Measurements from ENCODE around the gene PIWIL4.

Gene PIWIL4

GRCh38 chr11:94563176-94563847 is 3.9 kb upstream of the PIWIL4 start (continued):
- TF ChIP-seq, protein P1, sequence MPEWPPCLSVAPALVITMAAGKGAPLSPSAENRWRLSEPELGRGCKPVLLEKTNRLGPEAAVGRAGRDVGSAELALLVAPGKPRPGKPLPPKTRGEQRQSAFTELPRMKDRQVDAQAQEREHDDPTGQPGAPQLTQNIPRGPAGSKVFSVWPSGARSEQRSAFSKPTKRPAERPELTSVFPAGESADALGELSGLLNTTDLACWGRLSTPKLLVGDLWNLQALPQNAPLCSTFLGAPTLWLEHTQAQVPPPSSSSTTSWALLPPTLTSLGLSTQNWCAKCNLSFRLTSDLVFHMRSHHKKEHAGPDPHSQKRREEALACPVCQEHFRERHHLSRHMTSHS (tag by site-specific recombination; IDR thresholded peaks at IDR 0.05) = no peak

DNA sequence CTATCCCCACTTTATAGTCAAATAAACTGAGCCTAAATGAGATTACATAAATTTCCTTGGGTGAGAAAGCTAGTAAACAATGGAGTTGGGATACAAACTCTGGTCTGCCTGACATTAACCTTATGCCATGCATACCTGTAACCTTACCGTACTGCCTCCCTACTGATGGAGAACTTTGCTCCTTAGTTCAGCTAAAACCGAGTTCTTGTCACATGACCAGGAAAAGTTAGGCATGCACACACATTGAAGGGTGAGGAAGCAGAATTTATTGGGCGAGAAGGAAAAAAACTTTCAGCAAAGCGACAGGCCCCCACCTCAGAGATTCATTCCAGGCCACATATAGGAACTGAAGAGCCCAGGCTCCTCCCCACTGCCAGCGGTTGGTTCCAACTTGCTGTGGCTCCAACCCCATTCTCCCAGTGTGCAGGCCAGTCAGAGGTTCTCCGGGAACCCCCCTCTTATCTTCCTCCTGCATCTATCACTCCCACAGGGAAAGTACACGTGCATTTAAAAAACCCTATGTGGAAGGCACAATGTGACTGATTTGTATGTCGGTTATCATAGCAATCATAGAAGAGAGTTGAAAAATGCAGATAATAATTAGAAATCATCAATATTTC is 3.2 kb upstream of the PIWIL4 start:
- Histone ChIP-seq H3K9me3 (ENCODE audit: control insufficient read depth, insufficient read depth, low read depth, low read length) (no peaks in the 10 kb centered on the region), H3K4me1 (ENCODE audit: control insufficient read depth, insufficient read depth, low read length) (no peaks in the 10 kb centered on the region), H3K27ac (ENCODE audit: extremely low read depth, low read depth, low read length) (no peak overlapping the region), H3K4me3 (ENCODE audit: low read depth, low read length) (no peak overlapping the region), H3K36me3 (ENCODE audit: control insufficient read depth in 2 of 2, insufficient read depth in 1 of 2, low read length in 2 of 2) (no peaks in the 10 kb centered on the region)
- POLR2A ChIA-PET = no interaction called here
- TF ChIP-seq ZNF138 (tag by site-specific recombination; IDR thresholded peaks at IDR 0.05; ENCODE audit: borderline replicate concordance) (no peak), ZNF112 (tag by site-specific recombination; IDR thresholded peaks at IDR 0.05) (no peak), TCF7L2 (IDR thresholded peaks at IDR 0.05; ENCODE audit: borderline replicate concordance, low read depth, low read length) (no peak), ZNF302 (tag by site-specific recombination; IDR thresholded peaks at IDR 0.05; ENCODE audit: low read depth) (no peak), ZNF529 (tag by site-specific recombination; IDR thresholded peaks at IDR 0.05; ENCODE audit: insufficient replicate concordance) (no peak), ZNF548 (tag by site-specific recombination; IDR thresholded peaks at IDR 0.05) (no peak)
- TF ChIP-seq, protein P2, sequence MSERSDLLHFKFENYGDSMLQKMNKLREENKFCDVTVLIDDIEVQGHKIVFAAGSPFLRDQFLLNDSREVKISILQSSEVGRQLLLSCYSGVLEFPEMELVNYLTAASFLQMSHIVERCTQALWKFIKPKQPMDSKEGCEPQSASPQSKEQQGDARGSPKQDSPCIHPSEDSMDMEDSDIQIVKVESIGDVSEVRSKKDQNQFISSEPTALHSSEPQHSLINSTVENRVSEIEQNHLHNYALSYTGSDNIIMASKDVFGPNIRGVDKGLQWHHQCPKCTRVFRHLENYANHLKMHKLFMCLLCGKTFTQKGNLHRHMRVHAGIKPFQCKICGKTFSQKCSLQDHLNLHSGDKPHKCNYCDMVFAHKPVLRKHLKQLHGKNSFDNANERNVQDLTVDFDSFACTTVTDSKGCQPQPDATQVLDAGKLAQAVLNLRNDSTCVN (tag by site-specific recombination; optimal IDR thresholded peaks at IDR 0.05) = no peak
- CTCF ChIA-PET = interaction anchor here (0.7 to 2.6 kb wide), 4 partner anchors 39 to 455 kb away, joined by 3 to 12 read pairs (median 6); no protein-coding TSS in a partner anchor

DNA sequence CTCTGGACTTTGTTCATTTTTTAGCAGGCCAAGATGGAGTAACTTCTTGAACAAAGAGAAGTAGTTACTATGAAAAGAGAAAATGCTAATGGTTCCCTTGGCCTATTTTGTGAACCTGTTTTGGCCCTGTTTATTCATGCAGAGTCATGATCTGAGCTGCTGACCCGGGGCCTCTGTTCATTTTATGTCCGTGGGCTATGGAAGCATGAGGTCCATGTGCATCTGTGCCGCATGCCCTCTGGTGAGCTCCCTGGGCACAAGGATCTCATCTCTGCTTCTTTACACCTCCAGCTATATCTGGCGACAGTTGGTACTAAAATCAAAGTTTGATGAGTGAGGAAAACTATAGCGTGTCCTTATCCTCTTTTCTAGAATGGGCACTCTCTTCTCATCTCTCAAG is 1.0 kb downstream of the PIWIL4 start:
- H3K4me3 ChIP-seq (ENCODE audit: low read depth, low read length) = no peak overlapping the region
- CTCF ChIA-PET = no interaction called here
- TF ChIP-seq ZNF555 (tag by site-specific recombination; conservative IDR thresholded peaks at IDR 0.05) (no peak), ZBTB7A (tag by site-specific recombination; IDR thresholded peaks at IDR 0.05; ENCODE audit: low read depth) (no peak), ZNF654 (tag by site-specific recombination; IDR thresholded peaks at IDR 0.05; ENCODE audit: low read depth) (no peak), ZNF529 (tag by site-specific recombination; IDR thresholded peaks at IDR 0.05; ENCODE audit: insufficient replicate concordance) (no peak), ZNF157 (tag by site-specific recombination; IDR thresholded peaks at IDR 0.05) (no peak), ZNF626 (tag by site-specific recombination; IDR thresholded peaks at IDR 0.05) (no peak), AEBP2 (tag by site-specific recombination; IDR thresholded peaks at IDR 0.05; ENCODE audit: borderline replicate concordance) (no peak), MZF1 (tag by site-specific recombination; IDR thresholded peaks at IDR 0.05; ENCODE audit: borderline replicate concordance) (no peak), YY1 (tag by site-specific recombination; IDR thresholded peaks at IDR 0.05) (no peak), ZNF391 (tag by site-specific recombination; IDR thresholded peaks at IDR 0.05; ENCODE audit: borderline replicate concordance, low read depth) (no peak), ZSCAN30 (tag by site-specific recombination; IDR thresholded peaks at IDR 0.05) (no peak)
- TF ChIP-seq, protein P3, sequence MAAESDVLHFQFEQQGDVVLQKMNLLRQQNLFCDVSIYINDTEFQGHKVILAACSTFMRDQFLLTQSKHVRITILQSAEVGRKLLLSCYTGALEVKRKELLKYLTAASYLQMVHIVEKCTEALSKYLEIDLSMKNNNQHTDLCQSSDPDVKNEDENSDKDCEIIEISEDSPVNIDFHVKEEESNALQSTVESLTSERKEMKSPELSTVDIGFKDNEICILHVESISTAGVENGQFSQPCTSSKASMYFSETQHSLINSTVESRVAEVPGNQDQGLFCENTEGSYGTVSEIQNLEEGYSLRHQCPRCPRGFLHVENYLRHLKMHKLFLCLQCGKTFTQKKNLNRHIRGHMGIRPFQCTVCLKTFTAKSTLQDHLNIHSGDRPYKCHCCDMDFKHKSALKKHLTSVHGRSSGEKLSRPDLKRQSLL (tag by site-specific recombination; IDR thresholded peaks at IDR 0.05) = no peak
- TF ChIP-seq, protein P4, sequence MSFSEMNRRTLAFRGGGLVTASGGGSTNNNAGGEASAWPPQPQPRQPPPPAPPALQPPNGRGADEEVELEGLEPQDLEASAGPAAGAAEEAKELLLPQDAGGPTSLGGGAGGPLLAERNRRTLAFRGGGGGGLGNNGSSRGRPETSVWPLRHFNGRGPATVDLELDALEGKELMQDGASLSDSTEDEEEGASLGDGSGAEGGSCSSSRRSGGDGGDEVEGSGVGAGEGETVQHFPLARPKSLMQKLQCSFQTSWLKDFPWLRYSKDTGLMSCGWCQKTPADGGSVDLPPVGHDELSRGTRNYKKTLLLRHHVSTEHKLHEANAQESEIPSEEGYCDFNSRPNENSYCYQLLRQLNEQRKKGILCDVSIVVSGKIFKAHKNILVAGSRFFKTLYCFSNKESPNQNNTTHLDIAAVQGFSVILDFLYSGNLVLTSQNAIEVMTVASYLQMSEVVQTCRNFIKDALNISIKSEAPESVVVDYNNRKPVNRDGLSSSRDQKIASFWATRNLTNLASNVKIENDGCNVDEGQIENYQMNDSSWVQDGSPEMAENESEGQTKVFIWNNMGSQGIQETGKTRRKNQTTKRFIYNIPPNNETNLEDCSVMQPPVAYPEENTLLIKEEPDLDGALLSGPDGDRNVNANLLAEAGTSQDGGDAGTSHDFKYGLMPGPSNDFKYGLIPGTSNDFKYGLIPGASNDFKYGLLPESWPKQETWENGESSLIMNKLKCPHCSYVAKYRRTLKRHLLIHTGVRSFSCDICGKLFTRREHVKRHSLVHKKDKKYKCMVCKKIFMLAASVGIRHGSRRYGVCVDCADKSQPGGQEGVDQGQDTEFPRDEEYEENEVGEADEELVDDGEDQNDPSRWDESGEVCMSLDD (tag by site-specific recombination; IDR thresholded peaks at IDR 0.05) = no peak
- TF ChIP-seq, protein P5, sequence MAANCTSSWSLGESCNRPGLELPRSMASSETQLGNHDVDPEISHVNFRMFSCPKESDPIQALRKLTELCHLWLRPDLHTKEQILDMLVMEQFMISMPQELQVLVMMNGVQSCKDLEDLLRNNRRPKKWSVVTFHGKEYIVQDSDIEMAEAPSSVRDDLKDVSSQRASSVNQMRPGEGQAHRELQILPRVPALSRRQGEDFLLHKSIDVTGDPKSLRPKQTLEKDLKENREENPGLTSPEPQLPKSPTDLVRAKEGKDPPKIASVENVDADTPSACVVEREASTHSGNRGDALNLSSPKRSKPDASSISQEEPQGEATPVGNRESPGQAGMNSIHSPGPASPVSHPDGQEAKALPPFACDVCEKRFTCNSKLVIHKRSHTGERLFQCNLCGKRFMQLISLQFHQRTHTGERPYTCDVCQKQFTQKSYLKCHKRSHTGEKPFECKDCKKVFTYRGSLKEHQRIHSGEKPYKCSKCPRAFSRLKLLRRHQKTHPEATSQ (tag by site-specific recombination; IDR thresholded peaks at IDR 0.05) = no peak
- no peaks in the 10 kb centered on the region for H3K36me3 ChIP-seq (ENCODE audit: control insufficient read depth in 2 of 2, insufficient read depth in 1 of 2, low read length in 2 of 2)
- H3K27ac ChIP-seq (ENCODE audit: extremely low read depth, low read depth, low read length) = no peak overlapping the region
- H3K4me1 ChIP-seq (ENCODE audit: control insufficient read depth, insufficient read depth, low read length) = no peaks in the 10 kb centered on the region
- POLR2A ChIA-PET = no interaction called here
- no peaks in the 10 kb centered on the region for H3K9me3 ChIP-seq (ENCODE audit: control insufficient read depth, insufficient read depth, low read depth, low read length)
